ENCODE measurements around the gene ASF1B. TPM values are rescaled to one million over a fixed set of nuclear protein-coding genes. Genes with fewer than 3 reads are reported as not detected.

ASF1B gene
- total and polyA plus RNA-seq, 2 experiments from 2014 or later: 21.8 to 27.5 TPM

DNA sequence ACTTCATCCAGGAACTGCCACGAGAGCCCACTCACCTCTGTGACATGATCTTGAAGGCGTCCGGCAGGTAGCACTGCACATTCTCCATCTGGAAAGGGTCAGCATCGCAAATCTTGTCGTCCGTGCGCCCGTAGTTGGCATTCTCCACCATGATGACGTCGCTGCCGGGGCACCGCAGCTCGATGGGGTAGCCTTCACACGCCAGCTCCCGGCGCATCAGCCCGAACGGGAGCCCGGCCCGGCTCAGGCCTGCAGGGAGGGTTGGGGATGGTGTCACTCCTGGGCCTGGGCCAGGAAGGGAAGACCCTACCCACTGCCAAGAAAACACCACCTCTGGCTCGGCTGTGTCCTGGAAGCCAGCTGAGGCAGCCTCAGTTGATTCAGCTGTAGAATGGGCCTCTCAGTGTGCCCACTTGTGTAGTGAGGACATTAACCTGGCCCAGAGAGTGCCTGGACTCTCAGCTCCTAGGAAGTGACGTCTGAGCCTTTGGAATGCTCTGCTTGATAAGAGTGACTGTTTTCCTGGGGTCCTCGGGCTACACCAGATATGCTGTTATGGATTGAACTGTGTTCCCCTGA lies 41.2 kb upstream of the ASF1B start:
- no peaks in the 10 kb centered on the region for H3K27me3 ChIP-seq
- TF ChIP-seq, protein P1, sequence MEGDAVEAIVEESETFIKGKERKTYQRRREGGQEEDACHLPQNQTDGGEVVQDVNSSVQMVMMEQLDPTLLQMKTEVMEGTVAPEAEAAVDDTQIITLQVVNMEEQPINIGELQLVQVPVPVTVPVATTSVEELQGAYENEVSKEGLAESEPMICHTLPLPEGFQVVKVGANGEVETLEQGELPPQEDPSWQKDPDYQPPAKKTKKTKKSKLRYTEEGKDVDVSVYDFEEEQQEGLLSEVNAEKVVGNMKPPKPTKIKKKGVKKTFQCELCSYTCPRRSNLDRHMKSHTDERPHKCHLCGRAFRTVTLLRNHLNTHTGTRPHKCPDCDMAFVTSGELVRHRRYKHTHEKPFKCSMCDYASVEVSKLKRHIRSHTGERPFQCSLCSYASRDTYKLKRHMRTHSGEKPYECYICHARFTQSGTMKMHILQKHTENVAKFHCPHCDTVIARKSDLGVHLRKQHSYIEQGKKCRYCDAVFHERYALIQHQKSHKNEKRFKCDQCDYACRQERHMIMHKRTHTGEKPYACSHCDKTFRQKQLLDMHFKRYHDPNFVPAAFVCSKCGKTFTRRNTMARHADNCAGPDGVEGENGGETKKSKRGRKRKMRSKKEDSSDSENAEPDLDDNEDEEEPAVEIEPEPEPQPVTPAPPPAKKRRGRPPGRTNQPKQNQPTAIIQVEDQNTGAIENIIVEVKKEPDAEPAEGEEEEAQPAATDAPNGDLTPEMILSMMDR (IDR thresholded peaks at IDR 0.05; ENCODE audit: low read depth, low read length): no peak
- peaks cover 11% of the 10 kb centered on the region for H3K36me3 ChIP-seq
- peak in 1 of 2 donors; percentile 28 for DNase-seq (ENCODE audit: low read depth in 1 of 2, low spot score in 1 of 2)
- no peaks in the 10 kb centered on the region for H3K9me3 ChIP-seq (ENCODE audit: low read depth)
- peak overlapping the region; percentile 17 for H3K27ac ChIP-seq
- no peak overlapping the region for H3K4me3 ChIP-seq
- no peaks in the 10 kb centered on the region for H3K4me1 ChIP-seq (ENCODE audit: low read depth)

GRCh38 chr19:14175351-14175792 lies 39.0 kb upstream of the ASF1B start:
- Histone ChIP-seq H3K36me3 (peaks cover 25% of the 10 kb centered on the region), H3K4me3 (no peak overlapping the region), H3K27ac (no peak overlapping the region), H3K27me3 (no peaks in the 10 kb centered on the region), H3K9me3 (ENCODE audit: low read depth) (no peaks in the 10 kb centered on the region), H3K4me1 (ENCODE audit: low read depth) (no peaks in the 10 kb centered on the region)
- TF ChIP-seq, protein P1 (IDR thresholded peaks at IDR 0.05; ENCODE audit: low read depth, low read length): no peak
- no peak for DNase-seq (ENCODE audit: low read depth in 1 of 2, low spot score in 1 of 2)

GRCh38 chr19:14174883-14175282 lies 38.5 kb upstream of the ASF1B start:
- H3K36me3 ChIP-seq: peaks cover 28% of the 10 kb centered on the region

GRCh38 chr19:14168993-14169392 lies 32.6 kb upstream of the ASF1B start:
- Histone ChIP-seq H3K36me3 (peaks cover 29% of the 10 kb centered on the region), H3K27me3 (no peaks in the 10 kb centered on the region), H3K4me3 (no peak overlapping the region), H3K4me1 (ENCODE audit: low read depth) (no peaks in the 10 kb centered on the region), H3K27ac (no peak overlapping the region), H3K9me3 (ENCODE audit: low read depth) (no peaks in the 10 kb centered on the region)
- DNase-seq (ENCODE audit: low read depth in 1 of 2, low spot score in 1 of 2): no peak
- TF ChIP-seq, protein P1 (IDR thresholded peaks at IDR 0.05; ENCODE audit: low read depth, low read length): no peak

More at GRCh38 chr19:14174883-14175282, 38.5 kb upstream of the ASF1B start:
- no peak overlapping the region for H3K27ac ChIP-seq
- H3K4me3 ChIP-seq: no peak overlapping the region
- no peaks in the 10 kb centered on the region for H3K4me1 ChIP-seq (ENCODE audit: low read depth)
- H3K27me3 ChIP-seq: no peaks in the 10 kb centered on the region
- no peak for DNase-seq (ENCODE audit: low read depth in 1 of 2, low spot score in 1 of 2)
- no peaks in the 10 kb centered on the region for H3K9me3 ChIP-seq (ENCODE audit: low read depth)
- TF ChIP-seq, protein P1 (IDR thresholded peaks at IDR 0.05; ENCODE audit: low read depth, low read length): no peak

- Histone ChIP-seq H3K27me3 (no peaks in the 10 kb centered on the region), H3K4me3 (no peak overlapping the region), H3K4me1 (ENCODE audit: low read depth) (no peaks in the 10 kb centered on the region), H3K36me3 (peaks cover 28% of the 10 kb centered on the region), H3K9me3 (ENCODE audit: low read depth) (no peaks in the 10 kb centered on the region), H3K27ac (no peak overlapping the region)
- no peak for DNase-seq (ENCODE audit: low read depth in 1 of 2, low spot score in 1 of 2)
- TF ChIP-seq, protein P1 (IDR thresholded peaks at IDR 0.05; ENCODE audit: low read depth, low read length): no peak
Measured at GRCh38 chr19:14168259-14168972, 32.0 kb upstream of the ASF1B start.

All from cardiac muscle cell (in vitro differentiated cells and primary cell).